AG04450 (cell line): Measurements from ENCODE around the gene RYR3. TPM values are rescaled to one million over a fixed set of nuclear protein-coding genes. Genes with fewer than 3 reads are reported as not detected.

Experiments used
- CTCF ChIA-PET: fragments of 300-600, 350-600 bp; formaldehyde crosslinking; extraction: SDS; loops from one replicate; lab custom pipeline; 2022; ENCODE audit warnings: antibody characterized with exemption, inconsistent platforms; lab: Charles Lee
- POLR2A ChIA-PET: fragments of 350-600 bp; formaldehyde crosslinking; extraction: SDS; loops from one replicate; lab custom pipeline; 2021; ENCODE audit warnings: antibody characterized with exemption, inconsistent platforms; lab: Yijun Ruan, JAX
- DNase-seq: peaks from one replicate; pipeline ENCODE4 v3.0.0-alpha.2; 2011; ENCODE audit warnings: low read depth, low spot score
- H3K27ac ChIP-seq: one replicate; pipeline ENCODE4 v1.5.1; 2012; ENCODE audit warnings: low read depth, low read length, control low read depth
- H3K27me3 ChIP-seq: one replicate; pipeline ENCODE4 v1.6.0; 2012; ENCODE audit warnings: low read length; ENCODE audit not compliant: control insufficient read depth, insufficient read depth
- H3K4me3 ChIP-seq: 2 replicates; pipeline ENCODE4 v1.5.1; 2011; ENCODE audit warnings: mild to moderate bottlenecking, low read depth, low read length, control low read depth
- H3K9me3 ChIP-seq: 2 replicates; pipeline ENCODE4 v1.5.1; 2012; ENCODE audit warnings: low read length; ENCODE audit not compliant: control insufficient read depth, insufficient read depth
- polyA plus RNA-seq: library from polyadenylated mRNA; depleted of rRNA; stranded (reverse); fragments of >200 nt; gene quantifications from 2 replicates; pipeline ENCODE4 v1.2.3, GENCODE V29; 2011
- TF ChIP-seq, protein P1 (sequence below): IDR thresholded peaks from 2 replicates; pipeline ENCODE4 v1.5.1; 2011; ENCODE audit warnings: low read depth, low read length, control low read depth, inconsistent platforms

The RYR3 gene
- polyA plus RNA-seq, 1 experiment: not detected

DNA sequence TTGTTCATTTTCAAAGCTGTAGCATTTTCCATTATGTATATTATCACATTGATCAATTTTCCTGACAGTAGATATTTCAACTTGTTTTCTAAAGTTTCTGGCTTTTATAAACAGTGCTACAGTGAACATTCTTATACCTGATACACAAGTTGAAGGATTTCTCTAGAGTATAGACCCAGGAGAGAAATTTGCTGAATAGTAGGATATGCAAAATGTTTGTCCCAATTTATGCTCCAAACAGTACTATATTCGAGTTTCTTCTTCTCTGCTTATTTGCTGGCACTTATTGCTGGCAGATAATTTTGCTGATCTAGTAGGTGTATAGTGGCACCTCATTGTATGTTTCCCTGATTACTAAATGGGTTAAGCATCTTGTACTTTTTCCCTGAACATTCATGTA is 540.3 kb downstream of the RYR3 start:
- Histone ChIP-seq H3K4me3 (no peak overlapping the region), H3K27ac (no peak overlapping the region), H3K9me3 (no peaks in the 10 kb centered on the region), H3K27me3 (no peaks in the 10 kb centered on the region)
- CTCF ChIA-PET: no interaction called here
- TF ChIP-seq, protein P1, sequence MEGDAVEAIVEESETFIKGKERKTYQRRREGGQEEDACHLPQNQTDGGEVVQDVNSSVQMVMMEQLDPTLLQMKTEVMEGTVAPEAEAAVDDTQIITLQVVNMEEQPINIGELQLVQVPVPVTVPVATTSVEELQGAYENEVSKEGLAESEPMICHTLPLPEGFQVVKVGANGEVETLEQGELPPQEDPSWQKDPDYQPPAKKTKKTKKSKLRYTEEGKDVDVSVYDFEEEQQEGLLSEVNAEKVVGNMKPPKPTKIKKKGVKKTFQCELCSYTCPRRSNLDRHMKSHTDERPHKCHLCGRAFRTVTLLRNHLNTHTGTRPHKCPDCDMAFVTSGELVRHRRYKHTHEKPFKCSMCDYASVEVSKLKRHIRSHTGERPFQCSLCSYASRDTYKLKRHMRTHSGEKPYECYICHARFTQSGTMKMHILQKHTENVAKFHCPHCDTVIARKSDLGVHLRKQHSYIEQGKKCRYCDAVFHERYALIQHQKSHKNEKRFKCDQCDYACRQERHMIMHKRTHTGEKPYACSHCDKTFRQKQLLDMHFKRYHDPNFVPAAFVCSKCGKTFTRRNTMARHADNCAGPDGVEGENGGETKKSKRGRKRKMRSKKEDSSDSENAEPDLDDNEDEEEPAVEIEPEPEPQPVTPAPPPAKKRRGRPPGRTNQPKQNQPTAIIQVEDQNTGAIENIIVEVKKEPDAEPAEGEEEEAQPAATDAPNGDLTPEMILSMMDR: no peak
- POLR2A ChIA-PET: no interaction called here
- no peak for DNase-seq

DNA sequence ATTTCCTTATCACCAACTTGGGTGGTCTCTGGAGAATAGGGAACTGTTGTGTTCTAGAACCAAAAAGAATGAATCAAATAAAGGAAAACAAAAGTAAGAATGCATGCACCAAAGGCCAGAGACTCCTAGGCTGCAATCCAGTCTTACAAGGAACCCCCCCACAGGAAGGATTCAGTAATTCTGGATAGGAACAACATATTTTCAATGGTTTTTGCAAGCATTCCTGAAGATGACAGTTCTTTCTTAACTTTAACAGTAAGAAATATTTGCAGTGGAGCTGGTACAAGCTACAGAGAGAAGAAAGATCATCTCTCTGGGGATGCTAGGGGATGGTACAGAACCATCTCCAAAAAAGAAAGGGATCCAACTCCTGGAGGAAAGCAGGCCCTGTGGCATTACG is 541.3 kb downstream of the RYR3 start:
- CTCF ChIA-PET: no interaction called here
- Histone ChIP-seq H3K4me3 (no peak overlapping the region), H3K27ac (no peak overlapping the region), H3K9me3 (no peaks in the 10 kb centered on the region), H3K27me3 (no peaks in the 10 kb centered on the region)
- DNase-seq: no peak
- TF ChIP-seq, protein P1: no peak
- POLR2A ChIA-PET: no interaction called here

- TF ChIP-seq, protein P1: no peak
- DNase-seq: no peak
- Histone ChIP-seq H3K9me3 (no peaks in the 10 kb centered on the region), H3K4me3 (no peak overlapping the region), H3K27ac (no peak overlapping the region), H3K27me3 (no peaks in the 10 kb centered on the region)
- ChIA-PET POLR2A (no interaction called here), CTCF (no interaction called here)
Measured at GRCh38 chr15:33852570-33852969, 541.8 kb downstream of the RYR3 start.

DNA sequence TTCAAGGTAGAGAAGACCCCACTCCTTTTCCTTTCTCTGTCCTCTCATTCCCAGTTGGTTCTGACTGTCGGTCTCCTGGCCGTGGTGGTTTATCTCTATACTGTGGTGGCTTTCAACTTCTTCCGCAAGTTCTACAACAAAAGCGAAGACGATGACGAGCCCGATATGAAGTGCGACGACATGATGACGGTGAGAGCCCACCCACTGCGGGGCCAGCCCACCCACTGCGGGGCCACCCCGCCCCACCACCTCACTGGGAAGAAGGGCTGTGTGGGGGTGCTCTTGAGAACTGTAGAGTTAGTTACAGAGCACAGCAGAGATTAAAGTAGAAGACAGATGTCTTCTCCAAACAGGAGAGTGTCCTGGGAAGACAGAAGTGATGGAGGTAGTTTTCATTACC is 547.0 kb downstream of the RYR3 start:
- Histone ChIP-seq H3K4me3 (no peak overlapping the region), H3K27me3 (no peaks in the 10 kb centered on the region), H3K27ac (no peak overlapping the region), H3K9me3 (no peaks in the 10 kb centered on the region)
- no peak for DNase-seq
- TF ChIP-seq, protein P1: no peak
- ChIA-PET POLR2A (no interaction called here), CTCF (no interaction called here)

DNA sequence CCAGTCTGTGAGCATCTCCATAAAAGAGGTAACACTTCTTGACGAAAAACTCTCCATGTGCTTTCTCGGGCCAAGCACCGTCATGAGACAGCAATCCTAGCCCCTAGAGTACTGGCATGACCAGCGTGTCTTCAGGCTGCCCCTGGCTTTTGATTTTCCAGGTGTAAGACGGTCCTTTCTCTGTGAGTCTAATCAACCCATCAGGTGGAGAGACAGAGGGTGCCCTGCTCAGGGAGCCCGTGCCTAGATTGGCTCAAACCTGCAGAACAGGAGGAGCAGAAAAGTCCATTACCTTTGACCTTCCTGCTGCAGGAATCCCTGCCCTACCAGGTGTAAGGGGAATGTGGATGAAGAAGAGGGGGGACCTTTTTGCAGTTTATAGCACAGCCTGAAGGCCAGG is 548.1 kb downstream of the RYR3 start:
- no peak overlapping the region for H3K27ac ChIP-seq
- H3K4me3 ChIP-seq: no peak overlapping the region
- CTCF ChIA-PET: no interaction called here
- POLR2A ChIA-PET: no interaction called here
- H3K9me3 ChIP-seq: no peaks in the 10 kb centered on the region
- no peaks in the 10 kb centered on the region for H3K27me3 ChIP-seq
- DNase-seq: no peak
- TF ChIP-seq, protein P1: no peak
